AG10803 (cell line): Measurements from ENCODE around the gene TAOK2.
"Not testable (repeated sequence)": the region's sequence is repeated elsewhere in the genome, so short reads cannot be mapped to it uniquely, and the experiment has no call there.

ENCODE experiments used
- DNase-seq: peaks from one replicate; pipeline ENCODE4 v3.0.0; 2010; ENCODE audit warnings: low read depth
- H3K4me3 ChIP-seq: 2 replicates; pipeline ENCODE4 v1.5.1; 2011; ENCODE audit warnings: mild to moderate bottlenecking, low read length, control low read depth
- CTCF ChIP-seq: conservative IDR thresholded peaks from 2 replicates; pipeline ENCODE4 v1.5.1; 2011; ENCODE audit warnings: mild to moderate bottlenecking, low read length, control low read depth, inconsistent platforms

TAOK2 gene

GRCh38 chr16:29959293-29959692 lies 14.4 kb upstream of the TAOK2 start:
- DNase-seq = no peak
- TF ChIP-seq CTCF = no peak
- no peak overlapping the region for H3K4me3 ChIP-seq

DNA sequence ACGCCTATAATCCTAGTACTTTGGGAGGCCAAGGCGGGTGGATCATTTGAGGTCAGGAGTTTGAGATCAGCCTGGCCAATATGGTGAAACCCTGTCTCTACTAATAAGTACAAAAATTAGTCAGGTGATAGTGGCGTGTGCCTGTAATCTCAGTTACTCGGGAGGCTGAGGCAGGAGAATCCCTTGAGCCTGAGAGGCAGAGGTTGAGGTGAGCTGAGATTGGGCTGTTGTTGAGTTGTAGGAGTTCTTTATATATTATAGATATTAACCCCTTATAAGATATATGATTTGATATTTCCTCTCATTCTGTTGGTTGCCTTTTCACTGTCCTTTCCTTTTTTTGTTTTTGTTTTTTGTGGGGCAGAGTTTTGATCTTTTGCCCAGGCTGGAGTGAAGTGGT lies 13.8 kb upstream of the TAOK2 start:
- not testable (repeated sequence) for DNase-seq, H3K4me3 ChIP-seq

- no peak for DNase-seq
- no peak for TF ChIP-seq CTCF
- peak overlapping the region; percentile 83 for H3K4me3 ChIP-seq
Measured at GRCh38 chr16:29961127-29961478, 12.6 kb upstream of the TAOK2 start.

DNA sequence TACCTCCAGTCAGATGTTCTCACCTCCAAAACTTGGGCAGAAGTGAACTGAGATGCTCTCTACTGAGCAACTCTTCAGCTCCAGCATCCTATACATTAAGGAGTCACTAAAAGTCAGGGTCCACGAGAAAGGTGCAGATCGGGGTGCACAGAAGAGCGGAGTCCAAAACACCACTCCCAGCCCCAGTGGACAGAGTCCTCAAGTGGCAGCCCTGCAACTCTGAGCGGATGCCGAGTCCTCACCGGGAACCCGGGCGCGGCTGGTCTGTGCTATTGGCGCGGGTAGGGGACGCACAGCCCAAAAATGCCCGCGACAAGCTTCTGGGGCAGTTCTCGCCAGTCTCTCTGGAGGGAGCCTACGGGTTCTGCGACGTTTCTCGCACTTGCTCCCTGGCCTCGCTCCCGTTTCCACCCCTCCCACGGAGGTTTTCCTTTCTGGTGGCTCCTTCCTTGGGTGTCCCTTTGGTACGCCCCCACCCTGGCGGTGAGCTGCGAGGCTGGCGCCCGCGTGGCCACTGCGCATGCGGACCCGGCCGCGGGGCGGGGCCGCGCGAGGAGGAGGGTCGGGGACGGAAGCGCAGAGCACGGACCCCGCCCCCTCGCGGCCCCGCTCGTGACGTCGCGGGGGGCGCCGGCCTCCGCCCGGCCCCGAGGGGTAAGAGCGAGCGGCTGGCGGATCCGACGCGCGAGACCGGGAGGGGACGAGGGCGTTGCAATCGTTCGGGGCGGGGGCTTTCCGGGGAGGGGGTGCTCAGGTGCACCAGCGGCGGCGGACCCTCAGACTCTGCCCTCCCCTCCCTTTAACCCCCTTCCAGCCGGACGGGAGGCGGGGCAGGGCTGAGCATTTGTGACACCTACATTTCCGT lies 12.0 kb upstream of the TAOK2 start, which contains the start of gene TMEM219:
TSS of gene TMEM219 (plus strand) at position 601 of the 865 bp plus-strand sequence. CDS start 1,065 bp downstream, outside the sequence.
- TF ChIP-seq CTCF = peak; percentile 44
- H3K4me3 ChIP-seq = peak within 1 kb of the TSS; percentile 87
- DNase-seq = peak; percentile 84

GRCh38 chr16:29962344-29962994 lies 11.2 kb upstream of the TAOK2 start:
- DNase-seq = peak; percentile 45
- TF ChIP-seq CTCF = no peak
- H3K4me3 ChIP-seq = peak overlapping the region; percentile 87

DNA sequence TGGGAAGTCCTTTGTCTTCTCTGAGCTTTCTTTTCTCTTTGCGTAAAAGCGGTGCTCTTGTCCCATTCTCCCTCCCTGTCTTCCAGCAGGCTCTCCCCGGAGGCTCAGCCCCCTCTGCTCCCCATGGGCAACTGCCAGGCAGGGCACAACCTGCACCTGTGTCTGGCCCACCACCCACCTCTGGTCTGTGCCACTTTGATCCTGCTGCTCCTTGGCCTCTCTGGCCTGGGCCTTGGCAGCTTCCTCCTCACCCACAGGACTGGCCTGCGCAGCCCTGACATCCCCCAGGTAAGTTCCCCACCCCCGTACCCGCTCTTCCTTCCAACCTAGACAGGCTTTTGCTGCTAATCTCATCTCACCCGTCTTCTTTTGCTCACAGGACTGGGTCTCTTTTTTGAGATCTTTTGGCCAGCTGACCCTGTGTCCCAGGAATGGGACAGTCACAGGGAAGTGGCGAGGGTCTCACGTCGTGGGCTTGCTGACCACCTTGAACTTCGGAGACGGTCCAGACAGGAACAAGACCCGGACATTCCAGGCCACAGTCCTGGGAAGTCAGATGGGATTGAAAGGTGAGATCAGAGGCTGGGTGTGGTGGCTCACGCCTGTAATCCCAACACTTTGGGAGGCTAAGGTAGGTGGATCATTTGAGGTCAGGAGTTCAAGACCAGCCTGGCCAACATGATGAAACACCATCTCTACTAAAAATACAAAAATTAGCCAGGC lies 10.5 kb upstream of the TAOK2 start:
- TF ChIP-seq CTCF = no peak
- H3K4me3 ChIP-seq = peak overlapping the region; percentile 87
- DNase-seq = no peak

GRCh38 chr16:29968205-29968604 lies 5.5 kb upstream of the TAOK2 start:
- no peak for TF ChIP-seq CTCF
- no peak for DNase-seq
- H3K4me3 ChIP-seq = no peak overlapping the region
